SK-N-SH treated with all-trans-retinoic acid at 6 μM for 48 hours (cell line): ENCODE data around the gene PADI3.

ENCODE experiments used
- ATAC-seq: fragments of 200-7000 bp; cut with Tn5 transposase; 3 replicates; pipeline ENCODE4 v1.9.1; 2020; ENCODE audit warnings: mild to moderate bottlenecking, moderate library complexity
- ARNTL ChIP-seq: fragments of 450-650 bp; formaldehyde crosslinking; IDR thresholded peaks from 2 replicates; pipeline ENCODE4 v1.5.0; 2020; ENCODE audit warnings: low read depth, mild to moderate bottlenecking, moderate library complexity, borderline replicate concordance
- BACH2 ChIP-seq: fragments of 250-450 bp; sonication (Bioruptor Pico); IDR thresholded peaks from 2 replicates; pipeline ENCODE4 v1.9.0; 2021; ENCODE audit warnings: mild to moderate bottlenecking, borderline replicate concordance
- CREB5 ChIP-seq: fragments of 250-450 bp; sonication (Bioruptor Pico); IDR thresholded peaks from 2 replicates; pipeline ENCODE4 v1.5.1; 2020; ENCODE audit warnings: low read depth, mild to moderate bottlenecking, moderate library complexity
- CSDC2 ChIP-seq: fragments of 250-450 bp; sonication (Bioruptor Pico); IDR thresholded peaks from 2 replicates; pipeline ENCODE4 v1.5.0; 2020; ENCODE audit warnings: mild to moderate bottlenecking, moderate library complexity
- CSRNP3 ChIP-seq: fragments of 250-450 bp; sonication (Bioruptor Pico); IDR thresholded peaks from 2 replicates; pipeline ENCODE4 v1.5.1; 2021; ENCODE audit warnings: mild to moderate bottlenecking, moderate library complexity
- ESRRG ChIP-seq: fragments of 250-450 bp; sonication (Bioruptor Pico); IDR thresholded peaks from 2 replicates; pipeline ENCODE4 v1.6.1; 2021; ENCODE audit warnings: mild to moderate bottlenecking
- ISL1 ChIP-seq: fragments of 250-450 bp; sonication (Bioruptor Pico); IDR thresholded peaks from 2 replicates; pipeline ENCODE4 v2.1.2; 2022; ENCODE audit warnings: mild to moderate bottlenecking, moderate library complexity
- OSR1 ChIP-seq: fragments of 250-450 bp; sonication (Bioruptor Pico); IDR thresholded peaks from 2 replicates; pipeline ENCODE4 v1.8.0; 2022; ENCODE audit warnings: moderate library complexity, mild to moderate bottlenecking, inconsistent platforms
- PATZ1 ChIP-seq: fragments of 250-450 bp; sonication (Bioruptor Pico); IDR thresholded peaks from 2 replicates; pipeline ENCODE4 v1.8.0; 2020; ENCODE audit warnings: mild to moderate bottlenecking, moderate library complexity, borderline replicate concordance
- POU6F1 ChIP-seq: fragments of 250-450 bp; sonication (Bioruptor Pico); IDR thresholded peaks from 2 replicates; pipeline ENCODE4 v1.8.0; 2021; ENCODE audit warnings: low read depth, mild to moderate bottlenecking, moderate library complexity, borderline replicate concordance
- PPARA ChIP-seq: fragments of 250-450 bp; sonication (Bioruptor Pico); IDR thresholded peaks from 2 replicates; pipeline ENCODE4 v1.5.0; 2020; ENCODE audit warnings: mild to moderate bottlenecking, borderline replicate concordance
- RARB ChIP-seq: fragments of 250-450 bp; sonication (Bioruptor Pico); IDR thresholded peaks from 2 replicates; pipeline ENCODE4 v1.8.0; 2021; ENCODE audit warnings: mild to moderate bottlenecking, moderate library complexity
- SNAI2 ChIP-seq: fragments of 250-450 bp; sonication (Bioruptor Pico); IDR thresholded peaks from 2 replicates; pipeline ENCODE4 v1.5.0; 2020; ENCODE audit warnings: mild to moderate bottlenecking, moderate library complexity
- TCF4 ChIP-seq: fragments of 250-450 bp; sonication (Bioruptor Pico); IDR thresholded peaks from 2 replicates; pipeline ENCODE4 v1.8.0; 2021; ENCODE audit warnings: mild to moderate bottlenecking, moderate library complexity, borderline replicate concordance
- TOX ChIP-seq: fragments of 250-450 bp; sonication (Bioruptor Pico); IDR thresholded peaks from 2 replicates; pipeline ENCODE4 v1.8.0; 2021; ENCODE audit warnings: mild to moderate bottlenecking, moderate library complexity, borderline replicate concordance
- TSHZ2 ChIP-seq: fragments of 250-450 bp; sonication (Bioruptor Pico); IDR thresholded peaks from 2 replicates; pipeline ENCODE4 v1.5.0; 2020; ENCODE audit warnings: mild to moderate bottlenecking, moderate library complexity
- ZC3H10 ChIP-seq: fragments of 250-450 bp; sonication (Bioruptor Pico); IDR thresholded peaks from 2 replicates; pipeline ENCODE4 v1.5.1; 2021; ENCODE audit warnings: mild to moderate bottlenecking, moderate library complexity
- ZFP3 ChIP-seq: fragments of 250-450 bp; sonication (Bioruptor Pico); IDR thresholded peaks from 2 replicates; pipeline ENCODE4 v1.5.0; 2020; ENCODE audit warnings: mild to moderate bottlenecking, moderate library complexity
- ZFP30 ChIP-seq: fragments of 450-650 bp; formaldehyde crosslinking; IDR thresholded peaks from 2 replicates; pipeline ENCODE4 v1.5.0; 2022; ENCODE audit warnings: mild to moderate bottlenecking, moderate library complexity
- ZNF70 ChIP-seq: fragments of 450-650 bp; formaldehyde crosslinking; IDR thresholded peaks from 2 replicates; pipeline ENCODE4 v1.5.0; 2020; ENCODE audit warnings: mild to moderate bottlenecking, moderate library complexity
- ZNF8 ChIP-seq: fragments of 450-650 bp; formaldehyde crosslinking; IDR thresholded peaks from 2 replicates; pipeline ENCODE4 v1.5.0; 2020; ENCODE audit warnings: mild to moderate bottlenecking, moderate library complexity

Gene PADI3

GRCh38 chr1:17216078-17216477 is 32.8 kb upstream of the PADI3 start:
- ATAC-seq = no peak
- TF ChIP-seq ZC3H10 = no peak
- no peak for TF ChIP-seq ZNF70 (CRISPR knock-in tag)
- TF ChIP-seq ZNF8 (CRISPR knock-in tag) = no peak
- no peak for TF ChIP-seq OSR1
- TF ChIP-seq ESRRG = no peak
- TF ChIP-seq, all 23 proteins: peak for 0

- TF ChIP-seq TOX (CRISPR knock-in tag) (no peak), BACH2 (CRISPR knock-in tag) (no peak), CSDC2 (no peak), ZFP3 (CRISPR knock-in tag) (no peak), CREB5 (CRISPR knock-in tag) (no peak), OSR1 (no peak), POU6F1 (CRISPR knock-in tag) (no peak), TCF4 (no peak), ZFP30 (CRISPR knock-in tag) (no peak), PPARA (CRISPR knock-in tag) (no peak), RARB (no peak)
- TF ChIP-seq, all 23 proteins: peak for 0
- no peak for ATAC-seq
Measured at GRCh38 chr1:17217607-17218006, 31.3 kb upstream of the PADI3 start.

GRCh38 chr1:17218939-17219338 is 30.0 kb upstream of the PADI3 start:
- TF ChIP-seq ARNTL (CRISPR knock-in tag) = no peak
- TF ChIP-seq, all 23 proteins: peak for 0
- ATAC-seq = no peak

GRCh38 chr1:17220287-17220686 is 28.6 kb upstream of the PADI3 start:
- no peak for ATAC-seq
- TF ChIP-seq ZNF8 (CRISPR knock-in tag) (no peak), ARNTL (CRISPR knock-in tag) (no peak), ZFP3 (CRISPR knock-in tag) (no peak), CSRNP3 (CRISPR knock-in tag) (no peak), CSDC2 (no peak)

GRCh38 chr1:17222557-17222956 is 26.3 kb upstream of the PADI3 start:
- TF ChIP-seq PPARA (CRISPR knock-in tag) (no peak), RARB (no peak), PATZ1 (CRISPR knock-in tag) (no peak), TOX (CRISPR knock-in tag) (no peak), ZNF70 (CRISPR knock-in tag) (no peak), SNAI2 (CRISPR knock-in tag) (no peak), ZC3H10 (no peak), TSHZ2 (CRISPR knock-in tag) (no peak), OSR1 (no peak), ZFP3 (CRISPR knock-in tag) (no peak), ESRRG (no peak), ARNTL (CRISPR knock-in tag) (no peak), CSDC2 (no peak), ISL1 (CRISPR knock-in tag) (no peak), TCF4 (no peak)
- ATAC-seq = no peak
